Psoas muscle (tissue), 8 donors: ENCODE results near the gene NQO1. TPM values are rescaled to one million over a fixed set of nuclear protein-coding genes. Genes with fewer than 3 reads are reported as not detected.
A peak's percentile ranks its signal among the peaks of the same experiment; 100 is the strongest.

Experiments used
- ATAC-seq, 4 donors: fragments of 200-7000 bp; cut with Tn5 transposase; one replicate each; pipeline ENCODE4 v1.9.1; 2020; ENCODE audit warnings: moderate library complexity in 3 of 4, mild to moderate bottlenecking in 2 of 4
- DNase-seq, 2 donors: peaks; one replicate each; pipeline ENCODE4 v3.0.0-alpha.2; 2020
- H3K27ac ChIP-seq: fragments of 200-600 bp; one replicate; pipeline ENCODE4 v1.8.0; 2022
- H3K27me3 ChIP-seq, 3 donors: fragments of 200-600 bp in 1 of 3; one replicate each; pipeline versions ENCODE4 v1.6.1 to v1.8.0; 2013 to 2022; ENCODE audit warnings: low read length in 2 of 3, mild to moderate bottlenecking in 2 of 3, moderate library complexity in 1 of 3; ENCODE audit not compliant: insufficient read depth in 3 of 3
- H3K36me3 ChIP-seq, 2 donors: fragments of 200-600 bp in 1 of 2; one replicate each; pipeline versions ENCODE4 v1.6.1 to v1.8.0; 2013 to 2022; ENCODE audit warnings: low read depth in 1 of 2, mild to moderate bottlenecking in 1 of 2, moderate library complexity in 1 of 2; ENCODE audit not compliant: insufficient read depth in 1 of 2
- H3K4me1 ChIP-seq: fragments of 200-600 bp; one replicate; pipeline ENCODE4 v1.8.0; 2022
- H3K4me3 ChIP-seq: fragments of 200-600 bp; one replicate; pipeline ENCODE4 v1.8.0; 2022; ENCODE audit warnings: mild to moderate bottlenecking
- H3K9me3 ChIP-seq: fragments of 200-600 bp; one replicate; pipeline ENCODE4 v1.8.0; 2022
- CTCF ChIP-seq: fragments of 200-600 bp; IDR thresholded peaks from one replicate; pipeline ENCODE4 v1.8.0; 2022; ENCODE audit warnings: antibody characterized with exemption
- WGBS, 3 donors: extraction: QIAGEN DNeasy Blood & Tissue Kit; methylation state at CpG; one replicate each; pipeline versions ENCODE4 v1.1.6 to v1.1.7; 2013; 5-methylcytosine and 5-hydroxymethylcytosine counted together
- intact Hi-C, 2 donors: fragments of 100-400 bp; cut with DNase I; formaldehyde crosslinking; loops; one replicate each; pipeline versions ENCODE4 v1.11.0 to v1.14.2; 2022
- polyA plus RNA-seq, 3 donors: library from polyadenylated mRNA; stranded (reverse); fragments of 200-250 nt; gene quantifications; one replicate each; pipeline ENCODE4 v1.2.3, GENCODE V29; 2013
- total RNA-seq, 4 donors: library from RNA; stranded (reverse); fragmentation: NEBNext Ultra II Directional in 2 of 4; extraction: Animal tissue kit (Norgen Biotek cat#: 25700) in 2 of 4; gene quantifications; one replicate each; pipeline versions ENCODE4 v1.2.1 to v1.2.4, GENCODE V29; 2021 to 2023
- donor health status: healthy with polysubstance abuse.
- donor health status: DM: no; HTN: no; CAD: no; lungs with moderate emphysema.
- donor health status: Bipolar disorder and iron deficiency.
- donor health status: healthy.
- donor health status: DM: yes; HTN: yes; CAD: no.
- donor health status: DM: no; HTN: no; CAD: no.
- donor health status: DM: no; HTN: no; CAD: no.
- donor health status: DM: yes; HTN: yes; CAD: no.

NQO1 gene
- total and polyA plus RNA-seq, 7 donors, result 12.1 to 186 (median 47.1) TPM

GRCh38 chr16:69769404-69769803, 43.0 kb upstream of the NQO1 start:
- no peaks in the 10 kb centered on the region for H3K36me3 ChIP-seq
- no peak overlapping the region for H3K27ac ChIP-seq
- DNase-seq (no peak), ATAC-seq (no peak)
- H3K27me3 ChIP-seq, result no peaks in the 10 kb centered on the region
- H3K4me1 ChIP-seq, result no peaks in the 10 kb centered on the region
- WGBS, 3 donors, result 25 to 43% (median 34%) methylated on average over 2 of the region's 2 CpGs
- no peak overlapping the region for H3K4me3 ChIP-seq
- no peaks in the 10 kb centered on the region for H3K9me3 ChIP-seq
- no peak for TF ChIP-seq CTCF
- intact Hi-C loops, result no loop called here

- ATAC-seq, result no peak
- intact Hi-C loops, result no loop called here
- 68 to 77% (median 69%) methylated on average over 6 of the region's 6 CpGs for WGBS, 3 donors
These were observed 42.3 kb upstream of the NQO1 start for GRCh38 chr16:69768666-69769065.

GRCh38 chr16:69767459-69768229, 41.3 kb upstream of the NQO1 start:
- 86 to 91% (median 87%) methylated on average over 5 of the region's 5 CpGs for WGBS, 3 donors
- intact Hi-C loops, result no loop called here
- Histone ChIP-seq H3K9me3 (no peaks in the 10 kb centered on the region), H3K27me3 (no peaks in the 10 kb centered on the region), H3K27ac (no peak overlapping the region), H3K4me3 (no peak overlapping the region), H3K36me3 (no peaks in the 10 kb centered on the region), H3K4me1 (peaks cover 9% of the 10 kb centered on the region)
- TF ChIP-seq CTCF, result no peak
- ATAC-seq (no peak), DNase-seq (no peak)

More at GRCh38 chr16:69768666-69769065, 42.3 kb upstream of the NQO1 start:
- DNase-seq, result no peak
- Histone ChIP-seq H3K9me3 (no peaks in the 10 kb centered on the region), H3K27ac (no peak overlapping the region), H3K27me3 (no peaks in the 10 kb centered on the region), H3K4me1 (peaks cover under 1% of the 10 kb centered on the region), H3K36me3 (no peaks in the 10 kb centered on the region), H3K4me3 (no peak overlapping the region)
- TF ChIP-seq CTCF, result no peak

GRCh38 chr16:69763599-69763942, 37.2 kb upstream of the NQO1 start:
- Histone ChIP-seq H3K9me3 (no peaks in the 10 kb centered on the region), H3K27me3 (no peaks in the 10 kb centered on the region), H3K27ac (peak overlapping the region; percentile 81), H3K4me3 (no peak overlapping the region), H3K4me1 (peaks cover 13% of the 10 kb centered on the region), H3K36me3 (no peaks in the 10 kb centered on the region)
- DNase-seq (no peak), ATAC-seq (no peak)
- no peak for TF ChIP-seq CTCF
- intact Hi-C loops, result no loop called here
- 49 to 69% (median 50%) methylated on average over 5 of the region's 5 CpGs for WGBS, 3 donors
